GM12872 (cell line): ENCODE results near the gene BMI1.

ENCODE experiments used
- CTCF ChIP-seq: IDR thresholded peaks from 3 replicates; pipeline ENCODE4 v1.5.1; 2011; ENCODE audit warnings: low read depth, mild to moderate bottlenecking, low read length, moderate library complexity; ENCODE audit not compliant: insufficient read depth

Gene BMI1

DNA sequence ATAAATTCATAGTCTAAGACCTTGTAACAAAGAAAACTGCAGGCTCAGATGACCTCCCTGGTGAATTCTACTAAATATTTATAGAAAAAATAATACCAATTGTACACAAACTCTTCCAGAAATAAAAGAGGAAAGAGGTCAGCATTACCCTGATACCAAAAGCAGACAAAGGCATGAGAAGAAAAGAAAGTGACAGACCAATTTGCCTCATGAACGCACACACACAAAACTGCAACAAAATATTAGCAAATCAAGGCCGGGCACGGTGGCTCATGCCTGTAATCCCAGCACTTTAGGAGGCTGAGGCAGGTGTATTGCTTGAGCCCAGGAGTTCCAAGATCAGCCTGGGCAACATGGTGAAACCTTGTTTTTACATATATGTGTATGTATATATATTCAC lies 17.4 kb upstream of the BMI1 start:
- no peak for TF ChIP-seq CTCF

DNA sequence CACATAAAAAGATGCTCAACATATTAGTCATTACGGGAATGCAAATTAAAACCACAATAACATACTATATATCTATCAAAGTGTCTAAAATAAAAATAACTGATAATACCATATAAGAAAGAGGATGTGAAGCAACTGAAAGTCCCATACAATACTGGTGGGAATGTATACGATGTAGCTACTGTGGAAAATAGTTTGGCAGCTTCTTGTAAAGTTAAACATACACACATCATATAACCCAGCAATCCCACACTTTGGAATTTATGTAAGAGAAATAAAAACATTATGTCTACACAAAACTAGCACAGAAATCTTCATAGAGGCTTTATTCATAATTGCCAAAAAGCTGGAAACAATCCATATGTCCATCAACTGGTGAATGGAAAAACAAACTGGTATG lies 15.2 kb upstream of the BMI1 start:
- TF ChIP-seq CTCF = no peak

- no peak for TF ChIP-seq CTCF
Observed at GRCh38 chr10:22308390-22308789, 12.5 kb upstream of the BMI1 start.

GRCh38 chr10:22309180-22310000 lies 11.5 kb upstream of the BMI1 start:
- no peak for TF ChIP-seq CTCF

DNA sequence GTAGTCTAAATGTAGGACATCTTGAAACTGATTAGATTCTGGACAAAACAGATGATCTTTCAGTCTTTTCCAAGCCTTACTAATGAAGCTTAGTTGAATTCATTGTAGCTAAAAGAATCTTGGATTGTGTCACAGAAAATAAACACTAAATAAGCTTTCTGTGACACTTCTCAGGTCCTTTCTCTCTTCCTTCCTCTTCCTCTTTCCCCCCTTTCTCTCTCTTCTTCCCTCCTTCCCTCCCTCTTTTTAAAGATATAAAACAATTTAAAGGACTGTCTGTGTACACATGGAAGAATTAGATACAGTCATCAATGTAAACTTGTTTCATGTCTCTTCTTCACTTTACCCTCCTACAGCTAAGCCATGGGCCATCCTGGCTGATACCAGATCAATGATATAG lies 10.0 kb upstream of the BMI1 start:
- no peak for TF ChIP-seq CTCF

DNA sequence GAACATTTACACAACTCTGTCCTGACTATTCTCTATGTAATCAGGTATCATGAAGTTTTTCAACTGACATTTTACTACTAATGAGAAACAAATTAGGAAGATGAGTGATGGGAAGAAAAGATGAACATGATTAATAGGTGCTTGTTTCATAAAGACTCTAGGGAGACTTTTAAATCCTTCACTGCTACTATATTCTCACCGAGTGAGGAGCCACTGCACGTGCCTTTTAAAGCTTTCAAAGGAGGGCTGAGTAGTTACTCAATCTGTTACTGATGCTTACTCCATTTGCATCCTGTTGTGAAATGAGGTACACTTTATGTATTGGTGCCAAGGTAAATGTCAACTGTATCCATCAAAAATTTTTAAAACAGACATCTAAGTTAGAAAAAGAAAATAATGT lies 6.0 kb upstream of the BMI1 start:
- no peak for TF ChIP-seq CTCF

DNA sequence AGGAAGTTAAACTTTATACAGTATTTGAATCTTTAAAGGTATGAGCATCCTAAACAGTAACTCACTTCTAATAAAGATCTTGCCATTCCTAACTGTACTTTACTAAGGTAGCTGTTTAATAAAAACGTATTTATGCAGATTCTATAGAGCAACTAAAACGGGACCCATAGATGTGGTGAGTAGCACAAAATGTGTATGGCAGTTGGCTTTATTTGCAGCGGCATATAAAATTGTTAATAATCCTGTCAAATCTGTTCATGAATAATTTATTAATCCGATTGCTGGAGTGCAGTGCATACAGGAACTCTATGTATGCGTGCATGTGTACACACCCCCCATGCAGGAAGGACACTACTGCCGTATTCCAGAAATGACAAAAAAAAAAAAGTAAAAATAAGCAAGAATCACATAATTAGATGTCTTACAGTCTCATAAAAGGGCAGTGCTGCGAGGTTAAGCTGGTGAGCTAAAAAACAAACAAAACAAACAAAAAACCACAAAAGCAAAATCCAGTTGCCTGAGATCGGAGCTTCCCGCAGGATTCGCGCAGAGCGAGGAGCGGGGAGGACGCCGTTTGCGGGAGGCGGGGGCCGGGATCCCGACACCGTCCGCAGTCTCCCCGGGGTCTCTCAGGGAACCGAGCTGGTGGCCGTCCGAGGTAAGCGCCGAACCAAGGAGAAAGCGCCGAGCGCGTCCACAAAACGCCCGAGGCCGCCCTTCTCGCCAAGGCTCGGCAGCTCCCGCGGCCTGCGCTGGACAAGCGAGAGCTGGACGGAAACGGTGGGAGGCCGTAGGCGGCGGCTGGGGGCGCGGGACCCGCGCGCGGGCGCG lies 5.2 kb upstream of the BMI1 start:
- no peak for TF ChIP-seq CTCF
